ENCODE data around the gene TMEM69.

DNA sequence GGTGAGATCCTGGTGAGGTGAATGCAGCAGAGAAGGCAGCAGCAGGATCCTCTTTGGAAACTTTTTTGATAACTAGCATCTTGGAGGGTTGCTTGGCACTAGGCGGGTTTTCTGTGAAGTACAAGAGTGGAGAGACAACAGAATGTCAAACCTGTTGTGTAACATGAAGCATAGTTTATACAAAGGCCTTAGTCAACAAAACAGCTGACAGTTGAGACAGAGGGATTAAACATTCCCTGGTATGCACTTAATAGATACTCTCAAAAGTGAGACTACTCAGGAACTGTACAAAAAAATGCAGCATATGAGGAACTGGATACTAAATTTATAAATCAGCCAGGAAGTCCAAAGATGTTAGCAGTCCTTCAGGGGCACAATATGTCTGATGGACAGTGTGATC, 47.7 kb upstream of the TMEM69 start:
- TF ChIP-seq, protein P1, sequence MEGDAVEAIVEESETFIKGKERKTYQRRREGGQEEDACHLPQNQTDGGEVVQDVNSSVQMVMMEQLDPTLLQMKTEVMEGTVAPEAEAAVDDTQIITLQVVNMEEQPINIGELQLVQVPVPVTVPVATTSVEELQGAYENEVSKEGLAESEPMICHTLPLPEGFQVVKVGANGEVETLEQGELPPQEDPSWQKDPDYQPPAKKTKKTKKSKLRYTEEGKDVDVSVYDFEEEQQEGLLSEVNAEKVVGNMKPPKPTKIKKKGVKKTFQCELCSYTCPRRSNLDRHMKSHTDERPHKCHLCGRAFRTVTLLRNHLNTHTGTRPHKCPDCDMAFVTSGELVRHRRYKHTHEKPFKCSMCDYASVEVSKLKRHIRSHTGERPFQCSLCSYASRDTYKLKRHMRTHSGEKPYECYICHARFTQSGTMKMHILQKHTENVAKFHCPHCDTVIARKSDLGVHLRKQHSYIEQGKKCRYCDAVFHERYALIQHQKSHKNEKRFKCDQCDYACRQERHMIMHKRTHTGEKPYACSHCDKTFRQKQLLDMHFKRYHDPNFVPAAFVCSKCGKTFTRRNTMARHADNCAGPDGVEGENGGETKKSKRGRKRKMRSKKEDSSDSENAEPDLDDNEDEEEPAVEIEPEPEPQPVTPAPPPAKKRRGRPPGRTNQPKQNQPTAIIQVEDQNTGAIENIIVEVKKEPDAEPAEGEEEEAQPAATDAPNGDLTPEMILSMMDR (conservative IDR thresholded peaks at IDR 0.05), result no peak
- no peak for TF ChIP-seq ZFX (IDR thresholded peaks at IDR 0.05)

All from C4-2B (cell line).